Colon (tissue), 2 donors: Measurements from ENCODE around the gene SAA1.
"Not testable (repeated sequence)": the region's sequence is repeated elsewhere in the genome, so short reads cannot be mapped to it uniquely, and the experiment has no call there.

Experiments used
- FAIRE-seq: peaks from 2 replicates; lab custom pipeline; 2012; peaks lifted over from hg19 to GRCh38; lab: Jason Lieb, UNC
- donor health status: control.
- donor health status: control.

Gene SAA1

GRCh38 chr11:18259259-18259658 is 6.8 kb upstream of the SAA1 start:
- no peak for FAIRE-seq

GRCh38 chr11:18261721-18262120 is 4.3 kb upstream of the SAA1 start:
- FAIRE-seq: no peak

- FAIRE-seq: not testable (repeated sequence)
Observed at GRCh38 chr11:18262681-18263350, 3.2 kb upstream of the SAA1 start.

- FAIRE-seq: no peak
Observed at GRCh38 chr11:18264035-18264434, 2.0 kb upstream of the SAA1 start.

- FAIRE-seq: no peak
Observed at GRCh38 chr11:18264677-18265555, 1.1 kb upstream of the SAA1 start.

GRCh38 chr11:18267335-18268133 is 1.5 kb downstream of the SAA1 start:
- FAIRE-seq: not testable (repeated sequence)

- not testable (repeated sequence) for FAIRE-seq
Observed at GRCh38 chr11:18269252-18269651, 3.2 kb downstream of the SAA1 start.

- no peak for FAIRE-seq
Observed at GRCh38 chr11:18270102-18270501, 4.0 kb downstream of the SAA1 start.

- no peak for FAIRE-seq
Observed at GRCh38 chr11:18271206-18271605, 5.1 kb downstream of the SAA1 start.

- no peak for FAIRE-seq
Observed at GRCh38 chr11:18277565-18278271, 11.7 kb downstream of the SAA1 start.

GRCh38 chr11:18280438-18281045 is 14.5 kb downstream of the SAA1 start:
- FAIRE-seq: no peak

- FAIRE-seq: no peak
Observed at GRCh38 chr11:18282626-18283025, 16.6 kb downstream of the SAA1 start.

- FAIRE-seq: no peak
Observed at GRCh38 chr11:18285841-18286240, 19.8 kb downstream of the SAA1 start.

- FAIRE-seq: no peak
Observed at GRCh38 chr11:18288911-18289310, 22.8 kb downstream of the SAA1 start.

GRCh38 chr11:18294862-18295261 is 28.8 kb downstream of the SAA1 start:
- no peak for FAIRE-seq

GRCh38 chr11:18295316-18295715 is 29.3 kb downstream of the SAA1 start:
- FAIRE-seq: no peak

- no peak for FAIRE-seq
Observed at GRCh38 chr11:18299721-18300120, 33.7 kb downstream of the SAA1 start.

- no peak for FAIRE-seq
Observed at GRCh38 chr11:18304745-18305144, 38.7 kb downstream of the SAA1 start.

- FAIRE-seq: no peak
Observed at GRCh38 chr11:18307461-18308139, 41.5 kb downstream of the SAA1 start.

GRCh38 chr11:18308242-18308641 is 42.2 kb downstream of the SAA1 start:
- no peak for FAIRE-seq

- no peak for FAIRE-seq
Observed at GRCh38 chr11:18309691-18310090, 43.6 kb downstream of the SAA1 start.
